Prostate gland (tissue), 2 donors: ENCODE results near the gene PAPSS2.

Experiments
- CTCF ChIP-seq, 4 experiments: fragments of 200-600 bp in 2 of 4; fragments of 450-650 bp in 2 of 4; sonication (generic) in 2 of 4; IDR thresholded peaks; 1 replicate in 3 of 4; 2 replicates in 1 of 4; pipeline ENCODE4 v1.5.1; 2016 to 2019; ENCODE audit warnings: antibody characterized with exemption in 4 of 4, mild to moderate bottlenecking in 2 of 4, moderate library complexity in 2 of 4
- POLR2A ChIP-seq: fragments of 450-650 bp; IDR thresholded peaks from one replicate; pipeline ENCODE4 v1.6.1; 2016; ENCODE audit warnings: antibody characterized with exemption, mild to moderate bottlenecking
- POLR2AphosphoS5 ChIP-seq: sonication (generic); formaldehyde crosslinking; IDR thresholded peaks from one replicate; pipeline ENCODE4 v1.6.1; 2017; ENCODE audit warnings: antibody characterized with exemption

DNA sequence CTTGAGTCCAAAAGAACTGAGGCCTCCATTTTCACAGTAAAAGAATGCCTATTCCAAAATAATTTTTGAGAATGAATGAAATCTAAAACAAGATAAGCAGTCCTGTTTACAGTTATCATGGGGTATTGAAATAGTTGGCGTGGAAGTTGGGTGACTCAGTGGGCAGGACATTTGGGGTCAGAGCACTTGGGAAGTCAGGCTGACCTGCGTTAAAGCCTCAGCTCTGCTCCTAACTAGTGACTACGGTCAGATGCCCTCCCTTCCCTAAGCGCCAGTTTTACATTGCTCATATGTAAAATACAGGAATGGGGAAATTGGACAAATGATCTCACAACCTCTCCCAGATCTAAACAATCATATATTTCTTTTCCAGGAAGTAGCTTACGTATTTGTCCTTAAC lies 2.3 kb upstream of the PAPSS2 start:
- TF ChIP-seq CTCF (IDR thresholded peaks at IDR 0.05) (no peak), POLR2A (no peak), POLR2AphosphoS5 (no peak)
